GM23338 (cell line): ENCODE measurements around the gene KCTD18. TPM values are rescaled to one million over a fixed set of nuclear protein-coding genes. Genes with fewer than 3 reads are reported as not detected.

ENCODE experiments used
- ATAC-seq: fragments of 200-7000 bp; cut with Tn5 transposase; 3 replicates; pipeline ENCODE4 v1.9.1; 2020
- DNase-seq: peaks from one replicate; pipeline ENCODE4 v3.0.0-alpha.2; 2015; ENCODE audit warnings: low spot score
- H2AFZ ChIP-seq: fragments of 200-600 bp; sonication (generic); 2 replicates; pipeline ENCODE4 v1.8.0; 2016; ENCODE audit warnings: antibody characterized with exemption, mild to moderate bottlenecking, moderate library complexity
- H3F3A ChIP-seq: fragments of 200-600 bp; sonication (generic); replicated peaks from 2 replicates; pipeline ENCODE4 v1.8.0; 2017; ENCODE audit warnings: antibody characterized with exemption, mixed run types, low read depth
- H3K27ac ChIP-seq: fragments of 200-600 bp; sonication (generic); 2 replicates; pipeline ENCODE4 v1.6.1; 2016; ENCODE audit warnings: low read depth
- H3K27me3 ChIP-seq: fragments of 200-600 bp; sonication (generic); 2 replicates; pipeline ENCODE4 v1.8.0; 2016; ENCODE audit warnings: mild to moderate bottlenecking, mixed run types, moderate library complexity; ENCODE audit not compliant: insufficient read depth
- H3K36me3 ChIP-seq: fragments of 200-600 bp; sonication (generic); 2 replicates; pipeline ENCODE4 v1.8.0; 2016; ENCODE audit warnings: mild to moderate bottlenecking; ENCODE audit not compliant: insufficient read depth
- H3K4me1 ChIP-seq: fragments of 200-600 bp; sonication (generic); 2 replicates; pipeline ENCODE4 v1.8.0; 2016; ENCODE audit warnings: mild to moderate bottlenecking, moderate library complexity; ENCODE audit not compliant: insufficient read depth
- H3K4me2 ChIP-seq: fragments of 200-600 bp; sonication (generic); 2 replicates; pipeline ENCODE4 v1.7.1; 2017; ENCODE audit warnings: mixed run types
- H3K4me3 ChIP-seq: fragments of 200-600 bp; sonication (generic); 2 replicates; pipeline ENCODE4 v1.6.1; 2016; ENCODE audit warnings: mixed run types
- H3K79me2 ChIP-seq: fragments of 200-600 bp; sonication (generic); replicated peaks from 2 replicates; pipeline ENCODE4 v1.8.0; 2017; ENCODE audit warnings: mild to moderate bottlenecking; ENCODE audit not compliant: insufficient read depth
- H3K9me2 ChIP-seq: fragments of 200-600 bp; sonication (generic); 2 replicates; pipeline ENCODE4 v1.8.0; 2017; ENCODE audit not compliant: insufficient read depth
- H4K20me1 ChIP-seq: fragments of 200-600 bp; sonication (generic); replicated peaks from 2 replicates; pipeline ENCODE4 v1.8.0; 2017; ENCODE audit warnings: mild to moderate bottlenecking; ENCODE audit not compliant: insufficient read depth
- H3K27ac Mint-ChIP-seq: 2 replicates; pipeline ENCODE4 v1.8.0; 2020; ENCODE audit warnings: inconsistent platforms, mild to moderate bottlenecking, moderate library complexity, mixed read lengths
- H3K27me3 Mint-ChIP-seq: 3 replicates; pipeline ENCODE4 v1.8.0; 2022; ENCODE audit warnings: low read depth, mild to moderate bottlenecking, moderate library complexity, mixed read lengths, inconsistent platforms; ENCODE audit not compliant: insufficient read depth, poor library complexity
- H3K36me3 Mint-ChIP-seq: 3 replicates; pipeline ENCODE4 v1.8.0; 2021; ENCODE audit warnings: low read depth, mild to moderate bottlenecking, inconsistent platforms, moderate library complexity, mixed read lengths
- H3K4me1 Mint-ChIP-seq: 3 replicates; pipeline ENCODE4 v1.8.0; 2020; ENCODE audit warnings: mild to moderate bottlenecking, inconsistent platforms, mixed read lengths
- H3K4me3 Mint-ChIP-seq: 3 replicates; pipeline ENCODE4 v1.8.0; 2021; ENCODE audit warnings: moderate library complexity, mild to moderate bottlenecking, inconsistent platforms, mixed read lengths
- H3K9me3 Mint-ChIP-seq: 3 replicates; pipeline ENCODE4 v1.8.0; 2020; ENCODE audit warnings: moderate library complexity, mild to moderate bottlenecking, inconsistent platforms, mixed read lengths
- CREB1 ChIP-seq: fragments of 250-450 bp; sonication (Bioruptor Pico); IDR thresholded peaks from 2 replicates; pipeline ENCODE4 v1.5.0; 2020; ENCODE audit warnings: low read depth, mild to moderate bottlenecking, moderate library complexity
- CTCF ChIP-seq, 2 experiments: fragments of 200-600 bp in 1 of 2; sonication (generic) in 1 of 2; conservative IDR thresholded peaks; 2 replicates each; pipeline versions ENCODE4 v1.5.1 to v1.6.1; 2016 to 2017; ENCODE audit warnings: antibody characterized with exemption in 2 of 2, low read depth in 2 of 2, mild to moderate bottlenecking in 2 of 2, moderate library complexity in 1 of 2
- EZH2 ChIP-seq: fragments of 200-600 bp; sonication (generic); IDR thresholded peaks from one replicate; pipeline ENCODE4 v1.8.0; 2017; ENCODE audit warnings: antibody characterized with exemption, mild to moderate bottlenecking, low read depth; ENCODE audit not compliant: unreplicated experiment
- EZH2phosphoT487 ChIP-seq: fragments of 200-600 bp; sonication (generic); IDR thresholded peaks from one replicate; pipeline ENCODE4 v1.8.1; 2018; ENCODE audit warnings: antibody characterized with exemption; ENCODE audit not compliant: unreplicated experiment
- NANOG ChIP-seq: IDR thresholded peaks from 2 replicates; pipeline ENCODE4 v1.6.1; 2016; ENCODE audit warnings: antibody characterized with exemption, borderline replicate concordance
- POLR2AphosphoS5 ChIP-seq: IDR thresholded peaks from 2 replicates; pipeline ENCODE4 v1.6.1; 2016; ENCODE audit warnings: antibody characterized with exemption, low read depth
- REST ChIP-seq: IDR thresholded peaks from one replicate; pipeline ENCODE4 v1.6.1; 2018; ENCODE audit warnings: antibody characterized with exemption; ENCODE audit not compliant: unreplicated experiment
- ZNF114 ChIP-seq: fragments of 250-450 bp; sonication (Bioruptor Pico); IDR thresholded peaks from 2 replicates; pipeline ENCODE4 v1.5.0; 2020; ENCODE audit warnings: mild to moderate bottlenecking, moderate library complexity
- ZNF331 ChIP-seq: fragments of 250-450 bp; sonication (Bioruptor Pico); IDR thresholded peaks from 2 replicates; pipeline ENCODE4 v1.5.0; 2020; ENCODE audit warnings: low read depth, mild to moderate bottlenecking, moderate library complexity
- ZNF462 ChIP-seq: fragments of 250-450 bp; sonication (Bioruptor Pico); IDR thresholded peaks from 2 replicates; pipeline ENCODE4 v1.5.0; 2020; ENCODE audit warnings: mild to moderate bottlenecking, moderate library complexity
- polyA plus RNA-seq: library from polyadenylated mRNA; unstranded; fragments of >200 nt; fragmentation: Nextera tagmentation; extraction: Ambion mirVana; gene quantifications from 2 replicates; pipeline ENCODE4 v1.2.1, GENCODE V29; 2016
- total RNA-seq: library from RNA; depleted of rRNA; stranded (reverse); fragments of >200 nt; shearing (Covaris generic); gene quantifications from 2 replicates; pipeline ENCODE4 v1.2.3, GENCODE V29; 2014

The KCTD18 gene
- total and polyA plus RNA-seq, 2 experiments from 2014 or later: 3.3 to 4.7 TPM

- Histone ChIP-seq H3K36me3 (peaks cover 26% of the 10 kb centered on the region), H3K27ac (no peak overlapping the region), H3K27me3 (no peaks in the 10 kb centered on the region), H3K4me2 (no peak overlapping the region), H3K79me2 (no peaks in the 10 kb centered on the region; the same call in 1 of the 2 replicates), H3K4me3 (no peak overlapping the region), H3K4me1 (no peaks in the 10 kb centered on the region; the same call in 1 of the 2 replicates), H3F3A (no peaks in the 10 kb centered on the region; the same call in 1 of the 2 replicates), H4K20me1 (peaks cover 6% of the 10 kb centered on the region; the same call in 1 of the 2 replicates), H3K9me2 (no peaks in the 10 kb centered on the region), H2AFZ (no peak overlapping the region)
- no peak for ATAC-seq
- H3K9me3 Mint-ChIP-seq: no peaks in the 10 kb centered on the region
- H3K36me3 Mint-ChIP-seq: peaks cover 73% of the 10 kb centered on the region
- H3K4me1 Mint-ChIP-seq: no peaks in the 10 kb centered on the region; the same call in 2 of the 3 replicates
- peaks cover 5% of the 10 kb centered on the region for H3K27me3 Mint-ChIP-seq
- H3K4me3 Mint-ChIP-seq: no peak overlapping the region
- TF ChIP-seq CREB1 (CRISPR knock-in tag) (no peak), EZH2phosphoT487 (no peak), POLR2AphosphoS5 (no peak), ZNF331 (no peak), ZNF114 (no peak), CTCF (conservative IDR thresholded peaks at IDR 0.05; ENCODE audit: low read depth in 2 of 2) (no peak), NANOG (no peak), REST (no peak), EZH2 (no peak), ZNF462 (CRISPR knock-in tag) (no peak)
- no peak for DNase-seq
- H3K27ac Mint-ChIP-seq: no peak overlapping the region
Observed at GRCh38 chr2:200447139-200447855, 62.6 kb downstream of the KCTD18 start.
